NT2/D1 (cell line): Measurements from ENCODE around the gene OPN4.

Source experiments
- SUZ12 ChIP-seq: IDR thresholded peaks from 2 replicates; pipeline ENCODE4 v1.6.1; 2011; ENCODE audit not compliant: insufficient read length, insufficient read depth; ENCODE audit errors: extremely low read depth
- YY1 ChIP-seq: IDR thresholded peaks from 2 replicates; pipeline ENCODE4 v1.6.1; 2011; ENCODE audit not compliant: insufficient read length, insufficient read depth
- ZNF274 ChIP-seq: IDR thresholded peaks from 2 replicates; pipeline ENCODE4 v1.6.1; 2011; ENCODE audit warnings: mild to moderate bottlenecking, low read depth, low read length

DNA sequence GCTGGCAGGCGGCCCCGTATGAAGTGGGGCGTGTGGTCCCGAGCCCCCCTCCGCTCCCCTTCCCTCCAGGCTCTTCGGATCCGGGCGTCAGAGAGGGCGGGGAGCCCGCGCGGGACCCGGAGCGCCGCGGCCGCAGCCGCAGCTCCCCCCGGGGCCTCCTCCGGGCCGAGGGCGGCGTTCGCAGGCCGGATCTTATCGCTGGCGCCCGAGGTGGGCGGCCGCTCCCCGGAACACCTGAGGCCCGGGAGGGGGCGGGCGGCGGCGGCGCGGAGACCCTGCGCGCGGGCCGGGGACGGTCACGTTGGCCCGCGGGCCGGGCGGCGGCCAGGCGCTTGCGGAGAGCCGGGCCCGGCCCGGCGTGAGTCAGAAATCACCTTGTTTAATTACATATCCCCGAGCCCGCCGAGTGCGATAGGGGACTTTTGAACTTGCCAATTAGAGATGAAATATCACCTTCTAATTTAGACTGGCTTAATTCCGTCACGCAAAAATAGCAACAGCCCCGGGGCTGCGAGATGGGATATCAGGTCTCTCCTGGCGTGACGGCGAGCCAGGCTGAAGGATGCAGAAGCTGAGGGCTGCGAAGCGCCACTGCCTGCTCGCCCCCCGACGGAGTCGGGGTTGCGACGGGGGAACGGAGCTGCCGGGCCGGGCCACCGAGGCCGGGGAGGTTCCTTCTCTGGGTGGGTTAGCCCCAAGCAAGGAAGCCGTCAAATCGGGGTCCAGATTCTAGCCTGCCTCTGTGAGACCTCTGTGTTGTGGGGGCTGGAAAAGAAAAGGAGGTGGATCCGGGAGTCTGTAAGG is 57.4 kb downstream of the OPN4 start:
- TF ChIP-seq YY1 (no peak), SUZ12 (no peak), ZNF274 (no peak)
